DMS53 treated with DMSO at 0.1 percent for 48 hours (cell line): ENCODE results near the gene DNAJC11.
"Not testable (repeated sequence)": the region's sequence is repeated elsewhere in the genome, so short reads cannot be mapped to it uniquely, and the experiment has no call there.

Experiments used
- DNase-seq: peaks from one replicate; lab custom pipeline; 2025; ENCODE audit not compliant: unreplicated experiment; lab: John Stamatoyannopoulos, UW

The DNAJC11 gene

DNA sequence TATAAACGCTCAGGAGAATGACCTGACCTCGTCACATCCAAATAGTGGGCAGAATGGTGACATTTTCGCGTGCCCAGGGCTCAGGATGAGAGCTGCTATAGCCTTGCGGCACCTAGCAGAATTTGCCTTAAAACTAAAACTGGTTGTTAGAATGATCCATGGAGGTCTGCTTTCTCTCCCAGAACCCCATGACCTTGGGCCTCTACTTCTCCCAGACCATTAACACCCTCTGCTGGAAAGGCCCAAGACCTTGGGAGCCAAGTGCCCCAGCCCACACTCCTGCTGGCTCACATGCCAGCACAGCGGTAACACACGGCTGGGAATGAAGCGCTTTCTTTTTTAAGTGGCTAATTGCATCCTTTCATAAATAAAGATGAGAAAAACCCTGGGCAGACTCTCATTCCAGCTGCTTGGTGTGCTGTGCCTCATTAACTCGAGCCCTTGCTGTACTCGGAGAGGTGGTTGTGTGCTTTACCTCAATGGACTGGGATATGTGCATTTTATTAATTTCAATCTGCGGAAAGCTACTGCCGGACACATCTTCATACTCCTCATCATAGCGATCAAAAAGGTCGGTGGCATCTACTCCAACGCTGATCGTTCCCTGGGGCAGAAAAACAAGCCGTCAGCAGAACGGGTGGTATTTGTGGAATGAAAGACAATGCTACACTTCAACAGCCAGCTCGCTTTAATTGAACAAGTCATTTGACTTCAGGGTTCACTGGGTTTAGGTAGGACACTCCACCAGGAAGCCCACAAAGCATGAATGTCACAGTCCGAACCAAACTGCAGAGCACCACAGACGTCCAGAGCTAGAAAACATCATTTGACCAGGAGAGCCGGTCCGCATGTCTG, 48.0 kb downstream of the DNAJC11 start:
- no peak for DNase-seq

DNA sequence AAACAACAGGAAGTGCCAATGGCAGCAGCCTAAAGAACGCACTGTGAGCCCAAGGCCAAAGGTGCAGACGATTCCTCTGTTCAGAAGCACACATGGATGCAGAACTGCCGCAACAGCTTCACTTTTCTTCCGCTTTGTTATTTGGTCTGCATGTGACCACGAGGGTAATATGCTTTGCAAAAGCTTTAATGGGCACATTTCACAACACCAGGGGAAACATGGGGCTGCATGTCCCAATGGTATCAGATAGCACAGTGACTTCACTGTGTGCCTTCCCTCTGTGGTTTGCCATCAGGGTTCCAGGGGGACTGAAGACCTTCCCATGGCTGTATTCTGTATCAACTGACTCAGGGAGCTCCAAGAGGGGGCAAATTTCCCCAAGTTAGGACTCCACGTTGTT, 48.6 kb downstream of the DNAJC11 start:
- no peak for DNase-seq

DNA sequence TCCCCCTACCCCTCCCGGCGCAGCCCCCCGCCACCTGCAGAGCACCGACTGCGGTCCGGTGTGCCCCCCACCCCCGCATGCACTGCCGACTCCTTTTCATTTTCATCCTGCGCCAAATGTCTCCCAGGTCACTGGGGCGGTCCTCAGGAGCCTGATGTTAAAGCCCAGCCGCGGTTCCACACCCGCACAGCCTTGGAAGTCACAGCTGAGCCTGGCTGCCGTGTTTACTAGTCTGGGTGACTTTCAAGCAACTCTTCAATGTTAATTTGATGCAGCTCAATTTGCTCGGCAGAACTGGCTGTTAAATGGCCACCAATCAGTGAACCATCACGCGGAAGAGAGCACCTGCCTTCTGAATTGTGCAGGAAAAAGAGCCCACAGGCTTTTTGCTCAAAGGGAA, 49.7 kb downstream of the DNAJC11 start:
- no peak for DNase-seq

DNA sequence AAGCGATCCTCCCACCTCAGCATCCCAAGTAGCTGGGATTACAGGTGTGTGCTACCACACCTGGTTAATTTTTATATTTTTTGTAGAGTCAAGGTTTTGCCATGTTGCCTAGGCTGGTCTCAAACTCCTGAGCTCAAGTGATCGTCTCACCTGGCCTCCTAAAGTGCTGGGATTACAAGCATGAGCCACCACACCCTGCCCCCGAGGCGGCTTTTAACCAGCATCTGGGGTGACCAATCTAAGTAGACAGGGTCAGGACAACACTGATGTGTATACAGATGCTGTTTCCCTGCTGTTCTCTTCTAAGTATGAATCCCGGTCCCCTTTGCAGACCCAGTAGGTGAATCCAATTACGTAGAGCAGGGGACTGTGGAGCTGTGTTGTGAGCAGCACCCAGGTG, 53.1 kb downstream of the DNAJC11 start:
- DNase-seq, result no peak

DNA sequence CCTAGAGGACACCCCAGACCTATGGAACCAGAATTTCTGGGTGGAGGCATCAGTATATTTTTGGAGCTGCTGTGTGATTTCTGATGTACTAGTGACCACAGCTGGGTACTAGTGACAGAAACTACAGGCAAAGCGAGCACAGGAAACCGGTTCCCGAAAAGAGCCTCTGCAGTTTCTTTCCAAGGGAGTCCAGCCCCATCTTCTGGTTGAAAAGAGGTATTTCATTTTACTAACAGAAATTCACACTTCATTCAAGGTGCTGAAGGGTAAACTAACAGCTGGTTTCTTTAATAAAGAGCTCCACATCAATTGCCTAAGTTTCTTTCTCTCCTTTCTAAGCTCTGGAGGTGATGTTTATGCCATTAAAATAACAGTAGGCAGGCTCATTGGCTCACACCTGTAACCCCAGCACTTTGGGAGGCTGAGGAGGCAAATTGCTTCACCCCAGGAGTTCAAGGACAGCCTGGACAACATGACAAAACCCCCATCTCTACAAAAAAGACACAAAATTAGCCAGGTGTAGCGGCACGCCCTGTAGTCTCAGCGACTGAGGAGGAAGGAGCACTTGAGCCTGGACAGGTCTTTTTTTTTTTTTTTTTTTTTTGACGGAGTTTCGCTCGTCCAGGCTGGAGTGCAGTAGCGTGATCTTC, 55.0 kb downstream of the DNAJC11 start:
- peak; percentile 53 for DNase-seq

DNA sequence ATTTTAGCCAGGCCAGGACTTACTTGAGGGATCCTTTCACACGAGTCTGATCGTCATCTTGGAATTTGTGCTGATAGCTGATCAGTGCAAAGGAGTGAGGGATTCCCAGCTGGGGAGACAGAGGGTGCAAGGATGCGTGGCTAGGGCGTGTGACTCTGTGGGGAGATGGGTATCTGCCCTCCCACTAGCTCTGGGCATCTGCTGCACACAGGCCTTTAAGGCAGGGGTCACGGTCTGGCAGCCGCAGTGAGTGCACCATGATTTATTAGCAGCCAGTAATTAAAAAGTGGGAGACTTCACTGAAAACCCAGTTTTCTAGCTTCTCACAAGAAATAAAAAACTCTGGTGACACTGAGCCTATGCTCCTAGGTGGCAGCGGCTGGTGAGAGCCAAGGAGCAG, 56.6 kb downstream of the DNAJC11 start:
- no peak for DNase-seq

DNA sequence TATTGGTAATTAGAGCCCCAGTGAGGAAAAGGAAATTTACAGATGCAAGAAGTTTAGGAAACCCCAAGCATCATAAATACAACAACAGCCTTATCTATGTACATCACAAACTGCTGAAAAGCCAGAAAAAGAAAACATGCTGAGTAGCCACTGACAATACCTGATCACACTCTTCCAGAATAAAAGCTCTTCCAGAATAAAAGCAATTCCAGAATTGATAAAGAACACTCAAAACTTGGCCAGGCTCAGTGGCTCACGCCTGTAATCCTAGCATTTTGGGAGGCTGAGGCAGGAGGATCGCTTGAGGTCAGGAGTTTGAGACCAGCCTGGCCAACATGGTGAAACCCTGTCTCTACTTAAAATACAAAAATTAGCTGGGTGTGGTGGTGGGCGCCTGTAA, 60.7 kb downstream of the DNAJC11 start:
- not testable (repeated sequence) for DNase-seq

DNA sequence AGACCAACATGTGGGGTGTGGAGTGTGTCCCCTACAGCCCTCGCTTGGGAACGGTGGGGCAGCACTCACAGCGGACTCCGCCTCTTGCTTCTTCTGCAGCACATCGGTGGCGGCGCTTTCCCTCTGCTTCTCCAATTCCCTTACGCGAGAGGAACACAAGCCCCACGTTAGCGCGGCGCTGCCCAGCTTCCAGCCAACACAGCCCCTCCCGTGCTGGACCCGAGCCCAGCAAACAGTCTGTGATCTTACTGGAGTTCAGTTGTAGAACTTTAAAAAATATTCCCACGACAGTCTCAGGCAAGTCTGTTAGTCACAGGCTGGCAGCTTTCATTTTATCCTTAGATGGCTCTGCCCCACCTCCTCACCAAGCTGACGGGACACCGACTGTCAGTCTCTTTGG, 63.4 kb downstream of the DNAJC11 start:
- DNase-seq, result no peak

DNA sequence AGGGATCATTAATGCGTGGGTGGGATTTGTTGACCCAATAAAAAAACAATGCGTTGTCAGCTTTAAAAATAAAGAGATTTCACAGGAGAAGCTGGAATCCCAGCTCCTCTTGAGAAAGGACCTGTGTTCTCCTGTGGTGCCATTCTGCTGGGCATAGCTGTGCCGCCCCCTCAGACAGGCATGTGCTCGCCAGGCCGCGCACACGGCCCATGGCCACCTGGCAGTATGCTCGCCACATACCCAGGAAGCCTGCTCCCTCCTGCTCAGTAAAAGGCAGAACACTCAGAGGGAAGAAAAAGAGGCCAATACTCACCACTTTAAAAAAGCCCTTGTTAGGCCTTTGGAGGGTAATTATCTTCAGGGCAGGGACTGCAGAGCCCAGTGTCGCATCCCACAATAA, 63.8 kb downstream of the DNAJC11 start:
- no peak for DNase-seq

DNA sequence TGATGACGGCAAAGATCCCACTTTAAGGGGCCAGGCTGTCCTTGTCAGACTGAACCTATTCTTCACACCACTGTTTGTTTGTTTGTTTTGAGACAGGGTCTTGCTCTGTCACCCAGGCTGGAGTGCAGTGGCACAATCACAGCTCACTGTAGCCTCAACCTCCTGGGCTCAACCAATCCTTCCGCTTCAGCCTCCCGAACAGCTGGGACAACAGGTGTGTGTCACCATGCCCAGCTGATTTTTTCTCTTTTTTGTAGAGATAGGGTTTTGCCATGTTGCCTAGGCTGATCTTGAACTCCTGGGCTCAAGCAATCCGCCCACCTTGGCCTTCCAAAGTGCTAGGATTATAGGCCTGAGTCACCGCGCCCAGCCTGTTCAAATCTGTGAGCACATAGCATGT, 64.8 kb downstream of the DNAJC11 start:
- not testable (repeated sequence) for DNase-seq

DNA sequence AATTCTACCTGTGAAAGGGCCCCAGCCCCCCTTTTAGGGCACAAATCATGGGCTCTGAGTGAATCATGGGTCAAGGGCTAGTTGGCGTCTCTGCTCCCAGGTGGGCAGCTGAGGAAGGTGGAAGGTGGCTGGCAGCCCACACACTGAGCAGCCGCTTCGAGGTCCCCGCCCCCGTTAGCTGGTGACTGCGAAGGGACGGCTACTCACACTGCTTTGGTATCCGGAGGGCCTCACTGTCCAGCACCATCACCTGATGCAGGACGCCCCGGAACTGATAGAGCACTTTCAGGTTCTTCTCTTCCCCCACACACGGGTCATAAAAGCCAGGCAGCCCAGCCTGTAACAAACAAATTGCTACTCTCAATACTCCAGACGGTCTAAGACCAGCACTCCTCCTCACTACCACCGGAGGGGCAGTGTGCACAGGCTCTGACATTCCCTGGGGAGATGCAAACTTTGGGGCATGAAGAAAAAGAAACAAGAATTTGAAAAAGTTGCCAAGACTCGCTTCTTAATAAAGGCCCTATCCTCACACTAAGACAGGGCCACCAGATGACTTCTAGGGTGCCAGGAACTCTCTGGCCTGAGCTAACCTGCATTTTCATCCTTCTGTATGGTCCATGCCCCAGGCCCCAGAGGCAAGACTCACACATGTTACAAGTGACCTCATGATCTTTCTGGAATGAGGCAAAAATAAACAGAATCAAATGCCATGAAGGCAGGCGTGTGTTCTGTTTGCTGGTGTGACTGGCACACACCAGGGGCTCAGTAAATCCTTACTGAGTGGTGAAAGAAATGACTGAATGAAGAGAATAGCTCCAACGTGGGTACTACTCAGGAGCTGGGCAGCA, 65.5 kb downstream of the DNAJC11 start:
- DNase-seq, result no peak

DNA sequence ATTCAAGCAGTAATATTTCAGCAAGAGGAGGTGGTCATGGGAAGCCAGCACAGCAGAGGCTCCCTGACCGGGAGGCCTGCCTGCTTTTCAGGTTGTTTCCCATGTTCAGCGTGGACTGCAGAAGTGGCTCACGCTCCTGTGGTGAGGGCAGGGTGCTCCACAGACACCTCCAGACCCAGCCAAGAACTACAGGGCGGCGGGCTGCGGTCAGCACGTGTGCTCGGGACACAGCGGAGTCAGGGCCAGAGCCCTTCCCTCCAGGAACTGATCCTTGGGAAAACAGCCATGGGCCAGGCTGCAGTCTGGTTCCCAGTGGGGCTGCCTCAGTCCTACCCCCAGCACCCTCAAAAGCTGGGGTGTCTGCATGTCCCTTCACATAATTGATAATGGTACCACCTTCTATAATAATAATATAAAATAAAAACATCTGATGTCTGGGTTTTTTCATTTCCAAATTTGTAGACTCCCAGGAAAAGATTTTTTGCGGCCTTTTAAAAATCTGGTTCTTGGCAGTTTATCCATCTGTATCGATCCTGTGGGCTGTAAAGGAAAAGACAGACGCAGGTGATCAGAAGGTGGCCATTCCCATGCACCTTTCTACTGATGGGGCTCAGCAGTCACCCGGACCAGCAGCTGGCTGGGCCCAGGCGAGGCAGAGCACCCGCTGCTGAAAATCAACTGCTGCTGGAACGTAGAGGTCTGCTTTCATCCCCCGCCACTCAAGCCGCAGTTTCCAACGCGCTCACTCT, 66.3 kb downstream of the DNAJC11 start:
- DNase-seq, result no peak

DNA sequence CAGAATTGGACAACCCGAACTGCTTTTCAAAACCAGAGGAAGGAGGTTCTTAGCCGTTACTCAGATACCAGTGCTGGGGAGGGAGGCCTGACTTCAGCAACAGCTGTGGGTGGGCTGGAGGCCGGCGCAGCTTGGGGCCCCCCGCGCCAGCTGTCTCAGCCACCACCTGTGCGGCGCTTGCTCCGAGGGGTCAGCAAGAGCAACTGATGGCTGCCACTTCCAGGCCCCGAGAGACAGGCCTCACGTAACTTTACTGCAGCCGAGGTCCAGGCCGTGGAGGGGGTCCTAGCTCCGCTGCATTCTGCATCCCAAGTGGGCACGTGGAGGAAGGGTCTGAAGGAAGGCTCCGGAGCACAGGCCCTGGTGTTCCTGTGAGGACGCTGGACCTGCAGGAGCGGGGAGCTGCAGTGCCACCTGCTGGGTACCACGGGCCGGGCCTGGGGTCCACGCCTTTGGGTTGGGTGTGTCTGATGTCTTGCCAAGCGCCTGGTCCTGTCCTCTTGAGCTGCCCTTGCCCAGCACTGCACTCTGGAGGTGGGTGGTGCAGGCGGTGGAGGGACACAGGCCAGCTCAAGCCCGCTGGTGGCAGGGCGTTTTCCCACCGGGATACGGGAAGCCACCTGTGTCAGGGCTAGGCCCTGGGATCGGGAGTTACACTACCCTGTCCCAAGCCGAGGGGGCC, 67.1 kb downstream of the DNAJC11 start:
- DNase-seq, result no peak

DNA sequence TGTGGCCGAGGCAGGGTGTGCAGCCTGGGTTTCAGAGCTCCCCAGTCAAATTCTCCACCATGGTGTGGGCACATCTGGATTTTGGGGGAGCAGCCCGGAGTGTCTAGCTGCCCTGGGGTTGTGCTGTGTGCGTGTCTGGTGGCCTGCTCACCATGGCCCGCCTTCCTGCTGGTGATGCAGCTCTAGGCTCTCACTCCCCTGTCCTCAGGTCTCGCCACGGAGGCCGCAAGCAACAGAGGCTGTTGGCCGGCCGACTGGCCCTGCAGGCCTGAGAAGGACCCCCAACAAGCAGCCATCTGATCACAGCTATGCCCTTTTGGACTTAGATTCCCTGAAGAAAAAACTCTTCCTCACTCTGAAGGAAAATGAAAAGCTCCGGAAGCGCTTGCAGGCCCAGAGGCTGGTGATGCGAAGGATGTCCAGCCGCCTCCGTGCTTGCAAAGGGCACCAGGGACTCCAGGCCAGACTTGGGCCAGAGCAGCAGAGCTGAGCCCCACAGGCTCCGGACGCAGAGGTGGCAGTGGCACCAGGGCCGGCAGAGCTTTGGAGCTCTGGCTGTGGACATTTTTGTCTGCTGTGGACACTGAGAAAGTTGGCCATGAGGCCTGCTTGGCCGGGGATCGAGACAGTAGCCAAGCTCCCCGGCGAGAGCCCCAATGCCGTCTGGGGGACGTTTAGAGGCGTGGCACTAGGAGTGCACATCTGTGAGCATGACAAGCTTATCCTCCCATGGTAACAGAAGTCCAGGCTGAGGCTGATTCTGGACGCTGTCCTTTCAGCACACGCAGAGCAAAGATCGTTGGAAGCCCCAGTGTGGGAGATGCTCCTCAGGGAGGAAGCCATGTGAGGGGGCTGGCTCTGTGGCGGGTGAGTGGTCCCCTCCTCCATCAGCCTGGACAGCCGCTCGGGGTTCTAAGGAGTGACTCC, 68.8 kb downstream of the DNAJC11 start:
- DNase-seq, result no peak

DNA sequence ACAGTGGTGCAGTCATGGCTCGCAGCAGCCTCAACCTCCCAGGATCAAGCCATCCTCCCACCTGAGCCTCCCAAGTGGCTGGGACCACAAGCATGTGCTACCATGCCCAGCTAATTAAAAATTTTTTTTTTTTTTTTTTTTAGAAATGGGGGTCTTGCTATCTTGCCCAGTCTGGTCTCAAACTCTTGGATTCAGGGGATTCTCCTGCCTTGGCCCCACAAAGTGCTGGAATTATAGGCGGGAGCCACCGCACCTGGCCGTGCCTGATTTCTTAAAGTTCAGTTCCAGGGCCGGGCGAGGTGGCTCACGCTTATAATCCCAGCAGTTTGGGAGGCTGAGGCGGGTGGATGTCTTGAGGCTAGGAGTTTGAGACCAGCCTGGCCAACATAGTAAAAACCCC, 70.6 kb downstream of the DNAJC11 start:
- DNase-seq, result no peak

DNA sequence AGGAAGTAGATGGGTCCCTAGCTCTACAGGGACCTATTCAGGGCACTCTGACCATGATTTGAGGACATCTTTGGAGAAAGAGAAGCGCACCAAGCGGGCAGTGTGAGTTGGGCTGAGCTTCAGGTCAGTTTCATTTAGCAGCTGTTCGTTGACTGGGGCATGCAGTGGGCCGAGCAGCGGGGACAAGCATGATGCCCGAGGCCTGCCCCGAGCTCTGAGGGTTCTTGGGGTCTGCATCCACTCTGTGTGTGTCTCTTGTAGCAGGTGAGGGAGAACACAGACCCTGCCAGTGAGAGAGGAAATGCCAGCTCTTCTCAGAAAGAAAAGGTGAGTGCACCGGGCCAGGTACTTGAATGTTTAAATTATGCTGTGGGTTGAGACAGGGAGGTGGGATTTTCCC, 71.6 kb downstream of the DNAJC11 start:
- no peak for DNase-seq

DNA sequence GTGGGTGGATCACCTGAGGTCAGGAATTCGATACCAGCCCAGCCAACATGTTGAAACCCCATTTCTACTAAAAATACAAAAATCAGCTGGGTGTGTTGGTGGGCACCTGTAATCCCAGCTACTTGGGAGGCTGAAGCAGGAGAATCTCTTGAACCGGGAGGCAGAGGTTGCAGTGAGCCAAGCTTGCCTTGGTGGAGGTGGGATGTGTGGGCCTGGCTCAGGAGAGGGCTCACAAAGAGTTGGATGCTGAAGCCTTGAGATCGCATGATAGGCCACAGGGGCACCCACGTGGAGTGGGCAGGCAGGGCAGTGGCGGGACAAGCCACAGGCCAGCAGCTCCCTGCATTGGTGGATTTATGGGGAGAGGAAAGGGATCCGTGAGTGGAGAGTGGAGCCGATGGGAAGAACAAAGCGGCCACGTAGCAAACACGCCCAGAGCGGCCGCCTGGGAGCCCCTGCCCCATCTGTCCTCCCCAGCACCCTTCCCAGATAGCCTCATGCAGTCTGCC, 72.6 kb downstream of the DNAJC11 start:
- DNase-seq, result no peak

DNA sequence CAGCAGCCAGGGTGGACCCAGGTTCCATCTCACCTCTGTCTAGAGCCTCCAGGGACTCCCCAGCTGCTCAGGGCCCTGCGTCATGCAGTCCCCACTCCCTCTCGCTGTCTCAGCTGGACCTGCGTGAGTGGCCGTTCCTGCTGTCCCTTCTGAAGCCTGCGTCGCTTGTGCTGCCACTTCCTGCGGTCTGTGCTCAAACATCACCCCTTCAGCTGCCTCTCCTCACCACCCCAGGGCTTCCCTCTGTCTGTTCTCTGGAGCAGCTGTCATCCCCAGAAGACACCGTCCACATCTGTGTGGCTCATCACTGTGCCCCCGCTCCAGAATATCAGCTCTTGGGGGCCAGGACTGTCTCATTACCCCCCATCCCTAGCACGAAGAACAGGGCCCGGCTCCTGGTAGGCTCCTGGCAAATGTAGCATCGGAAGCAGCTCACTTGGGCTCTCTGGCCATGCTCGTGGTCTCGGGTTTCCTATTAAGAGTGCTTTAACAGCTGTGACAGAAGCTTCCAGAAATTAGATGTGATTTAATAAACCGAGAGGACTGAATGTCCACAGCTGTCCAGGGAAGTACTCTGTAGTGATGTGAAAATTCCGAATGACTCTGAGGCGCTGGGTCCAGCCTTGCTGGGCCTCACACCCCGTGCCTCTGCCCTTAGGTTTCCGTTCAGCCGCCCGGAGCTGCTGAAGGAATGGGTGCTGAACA, 73.6 kb downstream of the DNAJC11 start:
- DNase-seq, result no peak

DNA sequence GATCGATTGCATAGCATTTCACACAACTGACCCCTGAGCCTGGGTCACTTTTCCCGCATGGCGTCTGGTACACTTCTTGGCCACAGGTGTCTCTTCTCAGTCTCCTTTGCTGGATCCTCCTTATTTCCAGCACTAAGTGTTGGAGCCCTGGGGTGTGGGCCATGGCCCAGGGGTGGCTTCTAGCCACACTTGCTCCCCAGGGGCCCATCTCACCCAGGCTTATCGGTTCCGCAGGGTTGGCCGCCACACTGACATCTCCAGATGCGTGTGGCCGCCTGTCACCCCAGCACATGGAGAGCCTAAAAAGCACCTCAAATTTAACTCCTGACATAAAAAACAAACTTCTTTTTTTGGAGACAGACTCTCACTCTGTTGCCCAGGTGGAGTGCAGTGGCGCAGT, 74.6 kb downstream of the DNAJC11 start:
- DNase-seq, result no peak
